ENCODE data around the gene ASIC4. TPM values are rescaled to one million over a fixed set of nuclear protein-coding genes. Genes with fewer than 3 reads are reported as not detected.

The ASIC4 gene
- total RNA-seq, 1 experiment from 2014 or later = 0.21 TPM

- ATAC-seq = no peak
- Histone ChIP-seq H3K27ac (ENCODE audit: low read length) (no peak overlapping the region), H3K36me3 (ENCODE audit: control insufficient read depth, insufficient read depth, low read length) (0 out of 2 replicates have a peak, but pooled peaks cover 2% of the 10 kb centered on the region), H3K27me3 (ENCODE audit: control insufficient read depth, insufficient read depth, low read length) (no peaks in the 10 kb centered on the region), H3K4me3 (ENCODE audit: low read depth in 2 of 2, low read length in 2 of 2) (no peak overlapping the region), H3K4me1 (ENCODE audit: control insufficient read depth, insufficient read depth, low read length) (peaks cover 9% of the 10 kb centered on the region; the same call in 1 of the 2 replicates), H3K9me3 (ENCODE audit: control insufficient read depth, insufficient read depth, low read depth, low read length) (no peaks in the 10 kb centered on the region)
- ChIA-PET CTCF (interaction anchor here (0.5 to 0.8 kb wide), 4 partner anchors 27 to 150 kb away, joined by 3 to 6 read pairs (median 4); partner anchors contain the start of gene DNPEP), POLR2A (no interaction called here)
- BruUV-seq (replicated peaks) = no TSS peak
- intact Hi-C loops (cut with micrococcal nuclease; ENCODE audit: unreplicated experiment) = loop anchor here (1.0 kb wide), 1 partner anchor 104 kb away; no protein-coding TSS in a partner anchor
- in situ Hi-C loops (cut with HindIII; ENCODE audit: low pct_unique_long_range_greater_than_20kb, low sequenced_read_pairs) = no loop called here
- TF ChIP-seq TCF7L2 (IDR thresholded peaks at IDR 0.05; ENCODE audit: low read depth, low read length) (no peak), POLR2AphosphoS5 (IDR thresholded peaks at IDR 0.05; ENCODE audit: low read depth, low read length) (no peak), CTCF (IDR thresholded peaks at IDR 0.05) (no peak), REST (IDR thresholded peaks at IDR 0.05; ENCODE audit: insufficient read depth in 1 of 2, low read depth in 2 of 2, low read length in 1 of 2) (no peak), SIN3A (IDR thresholded peaks at IDR 0.05; ENCODE audit: borderline replicate concordance, insufficient read depth, low read depth, low read length) (no peak)
- DNase-seq (ENCODE audit: low read depth, low spot score) = no peak
These were observed 23.6 kb downstream of the ASIC4 start for GRCh38 chr2:219537657-219538488.

GRCh38 chr2:219538504-219538951 is 24.2 kb downstream of the ASIC4 start:
- ChIA-PET POLR2A (no interaction called here), CTCF (interaction anchor here (0.8 kb wide), 1 partner anchor 31 kb away, joined by 3 read pairs; no protein-coding TSS in a partner anchor)
- intact Hi-C loops (cut with micrococcal nuclease; ENCODE audit: unreplicated experiment) = loop anchor here (1.0 kb wide), 1 partner anchor 104 kb away; no protein-coding TSS in a partner anchor
- Histone ChIP-seq H3K9me3 (ENCODE audit: control insufficient read depth, insufficient read depth, low read depth, low read length) (no peaks in the 10 kb centered on the region), H3K4me1 (ENCODE audit: control insufficient read depth, insufficient read depth, low read length) (peaks cover 9% of the 10 kb centered on the region; the same call in 1 of the 2 replicates), H3K4me3 (ENCODE audit: low read depth in 2 of 2, low read length in 2 of 2) (no peak overlapping the region), H3K27me3 (ENCODE audit: control insufficient read depth, insufficient read depth, low read length) (no peaks in the 10 kb centered on the region), H3K36me3 (ENCODE audit: control insufficient read depth, insufficient read depth, low read length) (0 out of 2 replicates have a peak, but pooled peaks cover 2% of the 10 kb centered on the region), H3K27ac (ENCODE audit: low read length) (no peak overlapping the region)
- no peak for ATAC-seq
- TF ChIP-seq REST (IDR thresholded peaks at IDR 0.05; ENCODE audit: insufficient read depth in 1 of 2, low read depth in 2 of 2, low read length in 1 of 2) (no peak), CTCF (IDR thresholded peaks at IDR 0.05) (no peak), TCF7L2 (IDR thresholded peaks at IDR 0.05; ENCODE audit: low read depth, low read length) (no peak), SIN3A (IDR thresholded peaks at IDR 0.05; ENCODE audit: borderline replicate concordance, insufficient read depth, low read depth, low read length) (no peak), POLR2AphosphoS5 (IDR thresholded peaks at IDR 0.05; ENCODE audit: low read depth, low read length) (no peak)
- DNase-seq (ENCODE audit: low read depth, low spot score) = no peak
- in situ Hi-C loops (cut with HindIII; ENCODE audit: low pct_unique_long_range_greater_than_20kb, low sequenced_read_pairs) = no loop called here
- BruUV-seq (replicated peaks) = no TSS peak
